HCT116 (cell line): ENCODE data around the gene CBX1. TPM values are rescaled to one million over a fixed set of nuclear protein-coding genes. Genes with fewer than 3 reads are reported as not detected.

Experiments
- ATAC-seq: fragments of 200-7000 bp; cut with Tn5 transposase; 2 replicates; pipeline ENCODE4 v1.9.1; 2020; ENCODE audit warnings: mild to moderate bottlenecking, moderate library complexity
- BruUV-seq: library from RNA; stranded (reverse); fragments of 400-500 nt; replicated peaks from 2 replicates; lab custom pipeline; 2021; lab: Mats Ljungman, UMichigan
- CTCF ChIA-PET: fragments of 300-600 bp; sonication (Branson Sonifier 250); formaldehyde crosslinking; loops from one replicate; lab custom pipeline; 2021; ENCODE audit warnings: antibody characterized with exemption; lab: Charles Lee
- POLR2A ChIA-PET: fragments of 300-600, 350-600 bp; sonication (Branson Sonifier 250); formaldehyde crosslinking; loops from one replicate; lab custom pipeline; 2021; ENCODE audit warnings: antibody characterized with exemption; lab: Charles Lee
- RAD21 ChIA-PET, 2 experiments: fragments of 300-600 bp; sonication (Branson Sonifier 250); formaldehyde crosslinking; loops; one replicate each; lab custom pipeline; 2023; ENCODE audit warnings: low total read pairs in 2 of 2; ENCODE audit not compliant: uncharacterized antibody in 2 of 2, unreplicated experiment in 2 of 2, low non-redundant PET in 1 of 2; lab: Charles Lee
- DNase-seq: peaks from one replicate; pipeline ENCODE4 v3.0.0-alpha.2; 2010; ENCODE audit warnings: low read depth, low spot score
- H2AFZ ChIP-seq: fragments of 200-600 bp; shearing (Covaris generic), sonication (generic); 2 replicates; pipeline ENCODE4 v1.6.1; 2017; ENCODE audit warnings: low read depth, mixed run types, mixed read lengths, antibody characterized with exemption, low read length; ENCODE audit not compliant: poor library complexity, severe bottlenecking
- H3K27ac ChIP-seq: 2 replicates; pipeline ENCODE4 v1.5.1; 2012; ENCODE audit warnings: low read depth, low read length
- H3K27me3 ChIP-seq: fragments of 200-600 bp; sonication (generic); 2 replicates; pipeline ENCODE4 v1.6.1; 2016; ENCODE audit warnings: mixed run types, low read length, mixed read lengths; ENCODE audit not compliant: insufficient read depth
- H3K36me3 ChIP-seq, 2 experiments: fragments of 200-500 bp in 1 of 2; fragments of 200-600 bp in 1 of 2; sonication (Bioruptor generic) in 1 of 2; sonication (generic) in 1 of 2; 2 replicates each; pipeline versions ENCODE4 v1.5.1 to v1.6.1; 2014 to 2016; ENCODE audit warnings: low read length in 2 of 2, inconsistent platforms in 1 of 2, mixed read lengths in 1 of 2, mixed run types in 1 of 2; ENCODE audit not compliant: insufficient read depth in 2 of 2, control insufficient read depth in 1 of 2
- H3K4me1 ChIP-seq, 2 experiments: fragments of 200-600 bp in 1 of 2; sonication (generic) in 1 of 2; 2 replicates each; pipeline versions ENCODE4 v1.5.1 to v1.6.1; 2012 to 2017; ENCODE audit warnings: low read length in 2 of 2, inconsistent platforms in 1 of 2, mild to moderate bottlenecking in 1 of 2, mixed read lengths in 1 of 2, mixed run types in 1 of 2, moderate library complexity in 1 of 2; ENCODE audit not compliant: insufficient read depth in 2 of 2, control insufficient read depth in 1 of 2
- H3K4me2 ChIP-seq: fragments of 200-600 bp; sonication (generic); 2 replicates; pipeline ENCODE4 v1.6.1; 2017; ENCODE audit warnings: mixed run types, low read length, mixed read lengths
- H3K4me3 ChIP-seq, 2 experiments: fragments of 200-600 bp in 1 of 2; sonication (generic) in 1 of 2; replicated peaks in 1 of 2; 2 replicates each; pipeline ENCODE4 v1.5.1; 2011 to 2016; ENCODE audit warnings: low read length in 2 of 2, control low read depth in 1 of 2, low read depth in 1 of 2, mild to moderate bottlenecking in 1 of 2, mixed read lengths in 1 of 2, mixed run types in 1 of 2
- H3K79me2 ChIP-seq: fragments of 200-600 bp; sonication (generic); 2 replicates; pipeline ENCODE4 v1.6.1; 2017; ENCODE audit warnings: mild to moderate bottlenecking, mixed run types, low read length, moderate library complexity, mixed read lengths; ENCODE audit not compliant: insufficient read depth
- H3K9ac ChIP-seq: fragments of 200-600 bp; sonication (generic); 2 replicates; pipeline ENCODE4 v1.6.1; 2016; ENCODE audit warnings: low read length, mixed read lengths
- H3K9me2 ChIP-seq: fragments of 200-600 bp; sonication (generic), shearing (Covaris generic); 2 replicates; pipeline ENCODE4 v1.6.1; 2017; ENCODE audit warnings: mixed run types, mild to moderate bottlenecking, moderate library complexity; ENCODE audit not compliant: insufficient read depth
- H3K9me3 ChIP-seq, 2 experiments: fragments of 200-500 bp in 1 of 2; fragments of 200-600 bp in 1 of 2; sonication (Bioruptor generic) in 1 of 2; sonication (generic) in 1 of 2; 2 replicates each; pipeline ENCODE4 v1.6.1; 2014 to 2017; ENCODE audit warnings: low read length in 2 of 2, mixed read lengths in 2 of 2, inconsistent platforms in 1 of 2, low read depth in 1 of 2, mild to moderate bottlenecking in 1 of 2, mixed run types in 1 of 2, moderate library complexity in 1 of 2; ENCODE audit not compliant: control insufficient read depth in 1 of 2, insufficient read depth in 1 of 2
- H4K20me1 ChIP-seq: fragments of 200-600 bp; sonication (generic), shearing (Covaris generic); 2 replicates; pipeline ENCODE4 v1.6.1; 2017; ENCODE audit warnings: mixed run types, mild to moderate bottlenecking, moderate library complexity; ENCODE audit not compliant: insufficient read depth
- CBX3 ChIP-seq: IDR thresholded peaks from 2 replicates; pipeline ENCODE4 v1.6.1; 2012; ENCODE audit warnings: low read depth
- CEBPB ChIP-seq: IDR thresholded peaks from 2 replicates; pipeline ENCODE4 v1.6.1; 2012; ENCODE audit warnings: low read depth
- EGR1 ChIP-seq: IDR thresholded peaks from 2 replicates; pipeline ENCODE4 v1.6.1; 2012; ENCODE audit warnings: low read depth
- FOSL1 ChIP-seq: IDR thresholded peaks from 2 replicates; pipeline ENCODE4 v1.6.1; 2012; ENCODE audit warnings: low read depth
- POLR2AphosphoS5 ChIP-seq: IDR thresholded peaks from 2 replicates; pipeline ENCODE4 v1.6.1; 2011; ENCODE audit warnings: mild to moderate bottlenecking, low read depth, low read length, moderate library complexity
- SRF ChIP-seq: IDR thresholded peaks from 2 replicates; pipeline ENCODE4 v1.6.1; 2012; ENCODE audit warnings: low read depth
- ZNF274 ChIP-seq: fragments of 200-500 bp; sonication (Bioruptor generic); IDR thresholded peaks from 2 replicates; pipeline ENCODE4 v1.6.1; 2014; ENCODE audit warnings: mild to moderate bottlenecking, low read depth, low read length, inconsistent platforms
- intact Hi-C: fragments of 100-400 bp; cut with micrococcal nuclease; formaldehyde crosslinking; loops from 2 replicates; pipeline ENCODE4 v1.10.0; 2022
- total RNA-seq: library from RNA; stranded (reverse); gene quantifications from one replicate; pipeline ENCODE4 v1.2.1, GENCODE V29; 2021; ENCODE audit not compliant: unreplicated experiment
- TF ChIP-seq, protein P1 (sequence below): IDR thresholded peaks from 2 replicates; pipeline ENCODE4 v1.6.1; 2012
- TF ChIP-seq, protein P2 (sequence below): IDR thresholded peaks from 2 replicates; pipeline ENCODE4 v1.6.1; 2012; ENCODE audit warnings: low read depth
- TF ChIP-seq, protein P3 (sequence below), 3 experiments: fragments of 200-600 bp in 1 of 3; sonication (generic) in 1 of 3; IDR thresholded peaks in 2 of 3; conservative IDR thresholded peaks in 1 of 3; 2 replicates each; pipeline ENCODE4 v1.5.1; 2012 to 2017; ENCODE audit warnings: low read depth in 2 of 3, low read length in 2 of 3, antibody characterized with exemption in 1 of 3, borderline replicate concordance in 1 of 3, control low read depth in 1 of 3, mild to moderate bottlenecking in 1 of 3, mixed read lengths in 1 of 3, mixed run types in 1 of 3, moderate library complexity in 1 of 3; ENCODE audit not compliant: insufficient read depth in 1 of 3

CBX1 gene
- total RNA-seq, 1 experiment from 2014 or later, result 136 TPM

- peaks cover 37 to 66% of the 10 kb centered on the region in 2 experiments for H3K36me3 ChIP-seq
- H3K4me1 ChIP-seq, result peaks cover 23 to 24% of the 10 kb centered on the region in 2 experiments
- H3K27ac ChIP-seq, result no peak overlapping the region
- intact Hi-C loops, result no loop called here
- no peaks in the 10 kb centered on the region for H3K9me3 ChIP-seq
- no peak overlapping the region for H3K4me3 ChIP-seq
- H3K4me2 ChIP-seq, result no peak overlapping the region
- CTCF ChIA-PET, result no interaction called here
- H3K27me3 ChIP-seq, result no peaks in the 10 kb centered on the region
- TF ChIP-seq, protein P1, sequence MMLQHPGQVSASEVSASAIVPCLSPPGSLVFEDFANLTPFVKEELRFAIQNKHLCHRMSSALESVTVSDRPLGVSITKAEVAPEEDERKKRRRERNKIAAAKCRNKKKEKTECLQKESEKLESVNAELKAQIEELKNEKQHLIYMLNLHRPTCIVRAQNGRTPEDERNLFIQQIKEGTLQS, result no peak
- H3K9me2 ChIP-seq, result no peaks in the 10 kb centered on the region
- H4K20me1 ChIP-seq, result no peaks in the 10 kb centered on the region; the same call in 1 of the 2 replicates
- H3K79me2 ChIP-seq, result peaks cover 75% of the 10 kb centered on the region
- RAD21 ChIA-PET, result interaction anchor here in 1 of 2 experiments (0.6 kb wide), 1 partner anchor 27 kb away, joined by 3 read pairs; no protein-coding TSS in a partner anchor
- ATAC-seq (no peak), DNase-seq (no peak)
- BruUV-seq, result no TSS peak
- H2AFZ ChIP-seq, result no peak overlapping the region
- POLR2A ChIA-PET, result interaction anchor here (1.1 to 1.3 kb wide), 2 partner anchors 13 to 23 kb away, joined by 3 read pairs; no protein-coding TSS in a partner anchor
- H3K9ac ChIP-seq, result no peak overlapping the region
Observed at GRCh38 chr17:48053758-48054237, 47.5 kb downstream of the CBX1 start.

DNA sequence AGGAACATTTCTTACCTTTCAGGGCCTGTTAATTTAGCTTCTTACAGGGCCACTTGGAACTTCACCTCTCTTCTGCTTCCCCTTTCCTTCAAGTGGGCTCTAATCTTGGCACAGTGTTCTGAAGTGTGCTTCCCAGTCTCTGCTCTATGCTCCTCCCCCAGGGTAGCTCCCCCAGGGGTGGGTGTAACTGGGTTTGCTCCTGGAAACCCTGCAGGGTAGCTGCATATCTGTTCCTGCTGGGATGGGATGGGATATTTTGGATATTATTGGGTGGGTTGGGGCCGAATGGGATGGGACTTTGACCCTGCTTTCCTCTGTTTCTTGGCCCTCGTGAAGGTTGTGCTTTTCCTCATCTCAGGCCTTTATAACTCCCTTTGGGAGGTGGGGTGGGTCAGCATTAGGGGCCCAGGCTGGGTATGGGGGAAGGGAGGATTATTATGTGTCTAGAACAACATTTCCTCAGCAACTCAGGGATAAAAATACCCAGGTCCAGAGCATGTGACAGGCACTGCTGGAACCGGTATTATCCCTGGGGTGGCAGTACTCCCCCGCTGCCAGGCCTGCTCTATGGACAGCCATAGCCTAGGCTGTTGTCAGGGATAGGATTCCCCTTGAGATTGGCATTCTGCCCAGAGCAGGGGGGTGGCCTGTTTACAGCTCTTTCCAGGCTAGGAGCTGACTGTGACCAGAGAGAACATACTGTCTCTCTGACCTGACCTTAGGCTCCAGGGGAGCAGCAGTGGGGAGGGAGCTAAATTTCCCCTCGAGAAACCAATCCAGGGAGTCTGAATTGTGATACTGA, 48.1 kb downstream of the CBX1 start:
- DNase-seq, result no peak
- Histone ChIP-seq H4K20me1 (no peaks in the 10 kb centered on the region; the same call in 1 of the 2 replicates), H3K9ac (no peak overlapping the region), H3K4me1 (peaks cover 23 to 24% of the 10 kb centered on the region in 2 experiments)
- no TSS peak for BruUV-seq
- POLR2A ChIA-PET, result no interaction called here
- TF ChIP-seq FOSL1 (no peak), ZNF274 (no peak), EGR1 (no peak), SRF (no peak), CEBPB (no peak), POLR2AphosphoS5 (no peak), CBX3 (no peak)
- TF ChIP-seq, protein P1, result no peak
- TF ChIP-seq, protein P2, sequence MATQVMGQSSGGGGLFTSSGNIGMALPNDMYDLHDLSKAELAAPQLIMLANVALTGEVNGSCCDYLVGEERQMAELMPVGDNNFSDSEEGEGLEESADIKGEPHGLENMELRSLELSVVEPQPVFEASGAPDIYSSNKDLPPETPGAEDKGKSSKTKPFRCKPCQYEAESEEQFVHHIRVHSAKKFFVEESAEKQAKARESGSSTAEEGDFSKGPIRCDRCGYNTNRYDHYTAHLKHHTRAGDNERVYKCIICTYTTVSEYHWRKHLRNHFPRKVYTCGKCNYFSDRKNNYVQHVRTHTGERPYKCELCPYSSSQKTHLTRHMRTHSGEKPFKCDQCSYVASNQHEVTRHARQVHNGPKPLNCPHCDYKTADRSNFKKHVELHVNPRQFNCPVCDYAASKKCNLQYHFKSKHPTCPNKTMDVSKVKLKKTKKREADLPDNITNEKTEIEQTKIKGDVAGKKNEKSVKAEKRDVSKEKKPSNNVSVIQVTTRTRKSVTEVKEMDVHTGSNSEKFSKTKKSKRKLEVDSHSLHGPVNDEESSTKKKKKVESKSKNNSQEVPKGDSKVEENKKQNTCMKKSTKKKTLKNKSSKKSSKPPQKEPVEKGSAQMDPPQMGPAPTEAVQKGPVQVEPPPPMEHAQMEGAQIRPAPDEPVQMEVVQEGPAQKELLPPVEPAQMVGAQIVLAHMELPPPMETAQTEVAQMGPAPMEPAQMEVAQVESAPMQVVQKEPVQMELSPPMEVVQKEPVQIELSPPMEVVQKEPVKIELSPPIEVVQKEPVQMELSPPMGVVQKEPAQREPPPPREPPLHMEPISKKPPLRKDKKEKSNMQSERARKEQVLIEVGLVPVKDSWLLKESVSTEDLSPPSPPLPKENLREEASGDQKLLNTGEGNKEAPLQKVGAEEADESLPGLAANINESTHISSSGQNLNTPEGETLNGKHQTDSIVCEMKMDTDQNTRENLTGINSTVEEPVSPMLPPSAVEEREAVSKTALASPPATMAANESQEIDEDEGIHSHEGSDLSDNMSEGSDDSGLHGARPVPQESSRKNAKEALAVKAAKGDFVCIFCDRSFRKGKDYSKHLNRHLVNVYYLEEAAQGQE, result no peak
- TF ChIP-seq, protein P3, sequence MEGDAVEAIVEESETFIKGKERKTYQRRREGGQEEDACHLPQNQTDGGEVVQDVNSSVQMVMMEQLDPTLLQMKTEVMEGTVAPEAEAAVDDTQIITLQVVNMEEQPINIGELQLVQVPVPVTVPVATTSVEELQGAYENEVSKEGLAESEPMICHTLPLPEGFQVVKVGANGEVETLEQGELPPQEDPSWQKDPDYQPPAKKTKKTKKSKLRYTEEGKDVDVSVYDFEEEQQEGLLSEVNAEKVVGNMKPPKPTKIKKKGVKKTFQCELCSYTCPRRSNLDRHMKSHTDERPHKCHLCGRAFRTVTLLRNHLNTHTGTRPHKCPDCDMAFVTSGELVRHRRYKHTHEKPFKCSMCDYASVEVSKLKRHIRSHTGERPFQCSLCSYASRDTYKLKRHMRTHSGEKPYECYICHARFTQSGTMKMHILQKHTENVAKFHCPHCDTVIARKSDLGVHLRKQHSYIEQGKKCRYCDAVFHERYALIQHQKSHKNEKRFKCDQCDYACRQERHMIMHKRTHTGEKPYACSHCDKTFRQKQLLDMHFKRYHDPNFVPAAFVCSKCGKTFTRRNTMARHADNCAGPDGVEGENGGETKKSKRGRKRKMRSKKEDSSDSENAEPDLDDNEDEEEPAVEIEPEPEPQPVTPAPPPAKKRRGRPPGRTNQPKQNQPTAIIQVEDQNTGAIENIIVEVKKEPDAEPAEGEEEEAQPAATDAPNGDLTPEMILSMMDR (IDR thresholded peaks at IDR 0.05 in 2 of 3, conservative IDR thresholded peaks at IDR 0.05 in 1 of 3; ENCODE audit: borderline replicate concordance in 1 of 3, insufficient read depth in 1 of 3, low read depth in 2 of 3, low read length in 2 of 3), result no peak
- TF ChIP-seq, all 23 proteins: peak for 0
- H3K79me2 ChIP-seq, result peaks cover 74% of the 10 kb centered on the region
- ATAC-seq, result no peak
- H3K9me2 ChIP-seq, result no peaks in the 10 kb centered on the region
- H3K27me3 ChIP-seq, result no peaks in the 10 kb centered on the region
- ChIA-PET CTCF (no interaction called here), RAD21 (interaction anchor here in 1 of 2 experiments (0.6 kb wide), 1 partner anchor 27 kb away, joined by 3 read pairs; no protein-coding TSS in a partner anchor)
- H3K27ac ChIP-seq, result no peak overlapping the region
- no peaks in the 10 kb centered on the region for H3K9me3 ChIP-seq
- no peak overlapping the region for H2AFZ ChIP-seq
- no peak overlapping the region for H3K4me2 ChIP-seq
- intact Hi-C loops, result no loop called here
- no peak overlapping the region for H3K4me3 ChIP-seq
- H3K36me3 ChIP-seq, result peaks cover 32 to 59% of the 10 kb centered on the region in 2 experiments
